SK-N-SH treated with all-trans-retinoic acid at 6 μM for 48 hours (cell line): Measurements from ENCODE around the gene CCDC196.

Source experiments
- ATAC-seq: fragments of 200-7000 bp; cut with Tn5 transposase; 3 replicates; pipeline ENCODE4 v1.9.1; 2020; ENCODE audit warnings: mild to moderate bottlenecking, moderate library complexity
- ARNTL ChIP-seq: fragments of 450-650 bp; formaldehyde crosslinking; IDR thresholded peaks from 2 replicates; pipeline ENCODE4 v1.5.0; 2020; ENCODE audit warnings: low read depth, mild to moderate bottlenecking, moderate library complexity, borderline replicate concordance
- BACH2 ChIP-seq: fragments of 250-450 bp; sonication (Bioruptor Pico); IDR thresholded peaks from 2 replicates; pipeline ENCODE4 v1.9.0; 2021; ENCODE audit warnings: mild to moderate bottlenecking, borderline replicate concordance
- CREB5 ChIP-seq: fragments of 250-450 bp; sonication (Bioruptor Pico); IDR thresholded peaks from 2 replicates; pipeline ENCODE4 v1.5.1; 2020; ENCODE audit warnings: low read depth, mild to moderate bottlenecking, moderate library complexity
- CSDC2 ChIP-seq: fragments of 250-450 bp; sonication (Bioruptor Pico); IDR thresholded peaks from 2 replicates; pipeline ENCODE4 v1.5.0; 2020; ENCODE audit warnings: mild to moderate bottlenecking, moderate library complexity
- CSRNP3 ChIP-seq: fragments of 250-450 bp; sonication (Bioruptor Pico); IDR thresholded peaks from 2 replicates; pipeline ENCODE4 v1.5.1; 2021; ENCODE audit warnings: mild to moderate bottlenecking, moderate library complexity
- ESRRG ChIP-seq: fragments of 250-450 bp; sonication (Bioruptor Pico); IDR thresholded peaks from 2 replicates; pipeline ENCODE4 v1.6.1; 2021; ENCODE audit warnings: mild to moderate bottlenecking
- GLIS3 ChIP-seq: fragments of 250-450 bp; sonication (Bioruptor Pico); IDR thresholded peaks from 2 replicates; pipeline ENCODE4 v1.5.0; 2020; ENCODE audit warnings: mild to moderate bottlenecking, moderate library complexity
- ISL1 ChIP-seq: fragments of 250-450 bp; sonication (Bioruptor Pico); IDR thresholded peaks from 2 replicates; pipeline ENCODE4 v2.1.2; 2022; ENCODE audit warnings: mild to moderate bottlenecking, moderate library complexity
- OSR1 ChIP-seq: fragments of 250-450 bp; sonication (Bioruptor Pico); IDR thresholded peaks from 2 replicates; pipeline ENCODE4 v1.8.0; 2022; ENCODE audit warnings: moderate library complexity, mild to moderate bottlenecking, inconsistent platforms
- PATZ1 ChIP-seq: fragments of 250-450 bp; sonication (Bioruptor Pico); IDR thresholded peaks from 2 replicates; pipeline ENCODE4 v1.8.0; 2020; ENCODE audit warnings: mild to moderate bottlenecking, moderate library complexity, borderline replicate concordance
- POU6F1 ChIP-seq: fragments of 250-450 bp; sonication (Bioruptor Pico); IDR thresholded peaks from 2 replicates; pipeline ENCODE4 v1.8.0; 2021; ENCODE audit warnings: low read depth, mild to moderate bottlenecking, moderate library complexity, borderline replicate concordance
- PPARA ChIP-seq: fragments of 250-450 bp; sonication (Bioruptor Pico); IDR thresholded peaks from 2 replicates; pipeline ENCODE4 v1.5.0; 2020; ENCODE audit warnings: mild to moderate bottlenecking, borderline replicate concordance
- RARB ChIP-seq: fragments of 250-450 bp; sonication (Bioruptor Pico); IDR thresholded peaks from 2 replicates; pipeline ENCODE4 v1.8.0; 2021; ENCODE audit warnings: mild to moderate bottlenecking, moderate library complexity
- TCF4 ChIP-seq: fragments of 250-450 bp; sonication (Bioruptor Pico); IDR thresholded peaks from 2 replicates; pipeline ENCODE4 v1.8.0; 2021; ENCODE audit warnings: mild to moderate bottlenecking, moderate library complexity, borderline replicate concordance
- TOX ChIP-seq: fragments of 250-450 bp; sonication (Bioruptor Pico); IDR thresholded peaks from 2 replicates; pipeline ENCODE4 v1.8.0; 2021; ENCODE audit warnings: mild to moderate bottlenecking, moderate library complexity, borderline replicate concordance
- TSHZ2 ChIP-seq: fragments of 250-450 bp; sonication (Bioruptor Pico); IDR thresholded peaks from 2 replicates; pipeline ENCODE4 v1.5.0; 2020; ENCODE audit warnings: mild to moderate bottlenecking, moderate library complexity
- ZFP3 ChIP-seq: fragments of 250-450 bp; sonication (Bioruptor Pico); IDR thresholded peaks from 2 replicates; pipeline ENCODE4 v1.5.0; 2020; ENCODE audit warnings: mild to moderate bottlenecking, moderate library complexity
- ZNF70 ChIP-seq: fragments of 450-650 bp; formaldehyde crosslinking; IDR thresholded peaks from 2 replicates; pipeline ENCODE4 v1.5.0; 2020; ENCODE audit warnings: mild to moderate bottlenecking, moderate library complexity
- ZNF8 ChIP-seq: fragments of 450-650 bp; formaldehyde crosslinking; IDR thresholded peaks from 2 replicates; pipeline ENCODE4 v1.5.0; 2020; ENCODE audit warnings: mild to moderate bottlenecking, moderate library complexity

CCDC196 gene

GRCh38 chr14:66473223-66473622 lies 12.9 kb upstream of the CCDC196 start:
- no peak for ATAC-seq
- no peak for TF ChIP-seq OSR1
- TF ChIP-seq BACH2 (CRISPR knock-in tag): no peak
- no peak for TF ChIP-seq TSHZ2 (CRISPR knock-in tag)
- TF ChIP-seq GLIS3: no peak
- no peak for TF ChIP-seq RARB (CRISPR knock-in tag)
- no peak for TF ChIP-seq ARNTL (CRISPR knock-in tag)
- TF ChIP-seq ZFP3: no peak
- no peak for TF ChIP-seq CREB5 (CRISPR knock-in tag)
- TF ChIP-seq, all 23 proteins: peak for 0

GRCh38 chr14:66476964-66477363 lies 9.2 kb upstream of the CCDC196 start:
- peak; percentile 87 for ATAC-seq
- TF ChIP-seq TCF4 (CRISPR knock-in tag) (peak; percentile 63; the same call in 1 of the 2 replicates), ZNF70 (no peak), RARB (CRISPR knock-in tag) (no peak), CSDC2 (no peak), CSRNP3 (CRISPR knock-in tag) (no peak), PPARA (CRISPR knock-in tag) (no peak), ZNF8 (CRISPR knock-in tag) (peak; percentile 83), TSHZ2 (CRISPR knock-in tag) (peak; percentile 69; the same call in 1 of the 2 replicates), POU6F1 (CRISPR knock-in tag) (no peak), PATZ1 (CRISPR knock-in tag) (no peak), TOX (CRISPR knock-in tag) (no peak), OSR1 (no peak), ISL1 (CRISPR knock-in tag) (peak; percentile 78)

- ATAC-seq: no peak
- no peak for TF ChIP-seq OSR1
- TF ChIP-seq PPARA (CRISPR knock-in tag): no peak
- TF ChIP-seq CSDC2: no peak
- no peak for TF ChIP-seq TSHZ2 (CRISPR knock-in tag)
- no peak for TF ChIP-seq ESRRG (CRISPR knock-in tag)
- TF ChIP-seq, all 23 proteins: peak for 0
Observed at GRCh38 chr14:66477567-66477966, 8.6 kb upstream of the CCDC196 start.
